GM19328 (cell line): Measurements from ENCODE around the gene NID2.

Experiments
- ATAC-seq: cut with Tn5 transposase; IDR thresholded peaks from one replicate; pipeline ENCODE4 v1.9.1; 2021; ENCODE audit warnings: mild to moderate bottlenecking, moderate library complexity; ENCODE audit not compliant: unreplicated experiment

Gene NID2, protein sequence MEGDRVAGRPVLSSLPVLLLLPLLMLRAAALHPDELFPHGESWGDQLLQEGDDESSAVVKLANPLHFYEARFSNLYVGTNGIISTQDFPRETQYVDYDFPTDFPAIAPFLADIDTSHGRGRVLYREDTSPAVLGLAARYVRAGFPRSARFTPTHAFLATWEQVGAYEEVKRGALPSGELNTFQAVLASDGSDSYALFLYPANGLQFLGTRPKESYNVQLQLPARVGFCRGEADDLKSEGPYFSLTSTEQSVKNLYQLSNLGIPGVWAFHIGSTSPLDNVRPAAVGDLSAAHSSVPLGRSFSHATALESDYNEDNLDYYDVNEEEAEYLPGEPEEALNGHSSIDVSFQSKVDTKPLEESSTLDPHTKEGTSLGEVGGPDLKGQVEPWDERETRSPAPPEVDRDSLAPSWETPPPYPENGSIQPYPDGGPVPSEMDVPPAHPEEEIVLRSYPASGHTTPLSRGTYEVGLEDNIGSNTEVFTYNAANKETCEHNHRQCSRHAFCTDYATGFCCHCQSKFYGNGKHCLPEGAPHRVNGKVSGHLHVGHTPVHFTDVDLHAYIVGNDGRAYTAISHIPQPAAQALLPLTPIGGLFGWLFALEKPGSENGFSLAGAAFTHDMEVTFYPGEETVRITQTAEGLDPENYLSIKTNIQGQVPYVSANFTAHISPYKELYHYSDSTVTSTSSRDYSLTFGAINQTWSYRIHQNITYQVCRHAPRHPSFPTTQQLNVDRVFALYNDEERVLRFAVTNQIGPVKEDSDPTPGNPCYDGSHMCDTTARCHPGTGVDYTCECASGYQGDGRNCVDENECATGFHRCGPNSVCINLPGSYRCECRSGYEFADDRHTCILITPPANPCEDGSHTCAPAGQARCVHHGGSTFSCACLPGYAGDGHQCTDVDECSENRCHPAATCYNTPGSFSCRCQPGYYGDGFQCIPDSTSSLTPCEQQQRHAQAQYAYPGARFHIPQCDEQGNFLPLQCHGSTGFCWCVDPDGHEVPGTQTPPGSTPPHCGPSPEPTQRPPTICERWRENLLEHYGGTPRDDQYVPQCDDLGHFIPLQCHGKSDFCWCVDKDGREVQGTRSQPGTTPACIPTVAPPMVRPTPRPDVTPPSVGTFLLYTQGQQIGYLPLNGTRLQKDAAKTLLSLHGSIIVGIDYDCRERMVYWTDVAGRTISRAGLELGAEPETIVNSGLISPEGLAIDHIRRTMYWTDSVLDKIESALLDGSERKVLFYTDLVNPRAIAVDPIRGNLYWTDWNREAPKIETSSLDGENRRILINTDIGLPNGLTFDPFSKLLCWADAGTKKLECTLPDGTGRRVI (N-terminal part only)

DNA sequence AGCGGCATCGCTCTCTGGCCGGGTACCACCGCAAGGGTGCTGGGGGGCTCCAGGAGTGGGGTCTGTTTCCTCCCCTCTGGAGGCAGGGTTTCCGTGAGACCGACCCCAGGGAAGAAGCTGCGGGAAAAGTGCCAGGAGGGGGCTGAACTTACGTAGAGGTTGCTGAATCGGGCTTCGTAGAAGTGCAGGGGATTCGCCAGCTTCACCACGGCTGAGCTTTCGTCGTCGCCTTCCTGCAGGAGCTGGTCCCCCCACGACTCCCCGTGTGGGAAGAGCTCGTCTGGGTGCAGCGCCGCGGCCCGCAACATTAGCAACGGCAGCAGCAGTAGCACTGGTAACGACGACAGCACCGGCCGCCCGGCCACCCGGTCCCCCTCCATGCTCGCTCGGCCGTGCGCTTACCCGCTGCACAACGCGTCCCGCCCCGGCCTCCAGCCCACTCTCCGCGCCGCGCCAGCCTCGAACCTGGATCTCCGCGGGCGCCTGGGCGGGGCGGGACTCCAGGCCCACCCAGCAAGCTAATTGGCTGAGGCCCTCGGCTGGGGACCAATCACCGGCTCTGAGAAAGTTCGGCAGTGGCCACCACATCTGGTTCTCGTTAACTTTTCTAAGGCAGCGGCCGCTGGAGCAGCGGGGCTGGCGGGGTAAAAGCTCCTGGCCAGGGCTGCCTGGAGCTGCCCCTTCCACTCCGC is at the start of gene NID2:
Gene NID2, minus strand, starts transcription at position 445 of the 692 bp plus-strand sequence. Its CDS starts 65 bp downstream, at position 380.
- ATAC-seq, result no peak

DNA sequence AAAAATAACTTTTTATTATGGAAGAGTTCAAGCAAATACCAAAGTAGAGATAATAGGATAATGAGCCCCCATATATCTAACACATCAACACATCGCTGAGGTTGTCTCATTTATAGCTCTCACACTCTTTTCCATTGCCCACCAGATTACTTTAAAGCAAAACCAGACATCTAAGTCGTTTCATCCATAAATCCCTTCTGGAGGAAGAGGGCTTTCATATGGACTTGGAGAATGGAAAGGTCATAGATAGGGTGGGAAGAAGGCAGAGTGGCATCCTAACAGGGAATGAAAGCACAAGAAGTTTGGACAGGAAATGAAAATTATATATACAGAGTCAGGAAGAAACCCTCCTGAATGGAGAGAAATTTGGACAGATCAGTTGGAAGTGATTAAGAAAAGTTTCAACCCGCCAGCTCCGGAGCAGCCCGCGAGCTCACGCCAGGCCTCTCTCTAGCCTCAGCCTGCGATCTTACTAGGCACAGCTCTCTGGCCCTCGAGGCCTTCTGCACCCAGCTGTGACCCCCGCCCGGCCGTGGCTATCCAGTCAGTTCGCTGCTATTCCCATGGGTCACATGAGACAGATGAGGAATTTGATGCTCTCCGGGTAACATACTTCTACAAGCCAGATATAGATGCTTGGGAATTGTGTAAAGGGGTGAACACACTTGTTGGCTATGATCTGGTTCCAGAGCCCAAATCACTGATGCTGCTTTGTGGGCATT is 48.4 kb upstream of the NID2 start:
- ATAC-seq, result no peak

DNA sequence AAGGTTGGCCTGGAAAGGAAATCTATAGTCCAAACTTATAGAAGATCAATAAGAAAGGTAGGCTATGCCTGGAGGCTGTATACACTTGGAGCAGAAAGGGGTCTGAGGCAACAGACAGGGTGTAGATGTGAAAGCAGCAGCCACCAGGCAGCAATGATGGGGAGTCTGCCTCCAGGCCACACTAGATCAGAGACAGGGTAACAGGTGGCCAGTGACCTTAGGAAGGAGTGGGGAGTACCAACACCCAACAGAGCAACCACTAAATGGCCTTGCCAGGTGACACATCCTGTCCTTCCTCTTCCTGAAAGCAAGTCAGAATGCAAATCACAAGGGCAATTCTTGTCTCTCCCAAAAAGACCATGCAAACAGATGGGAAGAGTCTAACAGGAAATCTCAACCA is 46.4 kb upstream of the NID2 start:
- no peak for ATAC-seq

DNA sequence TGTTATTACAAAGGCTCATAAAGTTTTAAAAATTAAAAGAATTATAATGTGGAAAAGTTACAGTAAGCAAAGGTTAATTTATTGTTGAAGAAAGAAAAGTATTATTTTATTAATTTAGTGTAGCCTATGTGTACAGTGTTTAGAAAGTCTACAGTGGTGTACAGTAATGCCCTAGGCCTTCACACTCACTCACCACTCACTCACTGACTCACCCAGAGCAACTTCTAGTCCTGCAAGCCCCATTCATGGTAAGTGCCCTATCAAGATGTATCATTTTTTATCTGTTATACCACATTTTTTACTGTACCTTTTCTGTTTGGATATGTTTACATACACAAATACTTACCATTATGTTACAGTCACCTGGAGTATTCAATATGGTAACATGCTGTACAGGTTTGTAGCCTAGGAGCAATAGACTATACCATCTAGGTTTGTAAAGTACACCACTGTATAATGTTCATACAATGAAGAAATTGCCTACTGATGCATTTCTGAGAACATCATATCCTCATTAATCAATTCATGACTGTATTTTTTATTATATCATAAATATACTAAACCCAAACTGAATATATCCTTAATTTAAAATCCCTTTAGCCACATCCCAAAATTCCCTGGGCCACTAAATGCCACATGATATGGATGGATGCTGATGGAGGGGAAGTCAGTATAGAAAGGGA is 43.6 kb upstream of the NID2 start:
- no peak for ATAC-seq

DNA sequence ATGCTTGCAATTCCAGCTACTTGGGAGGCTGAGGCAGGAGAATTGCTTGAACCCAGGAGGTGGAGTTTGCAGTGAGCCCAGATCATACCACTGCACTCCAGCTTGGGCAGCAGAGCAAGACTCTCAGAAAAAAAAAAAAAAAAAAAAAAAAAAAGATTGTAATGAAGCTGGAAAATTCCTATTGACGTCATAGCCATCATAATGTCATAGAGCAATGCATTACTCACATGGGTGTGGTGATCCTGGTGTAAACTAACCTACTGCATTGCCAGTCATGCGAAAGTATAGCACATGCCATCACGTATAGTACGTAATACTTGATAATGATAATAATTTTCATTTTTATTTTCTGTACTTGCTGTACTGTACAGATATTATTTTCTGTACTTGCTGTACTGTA is 42.7 kb upstream of the NID2 start:
- ATAC-seq, result no peak

DNA sequence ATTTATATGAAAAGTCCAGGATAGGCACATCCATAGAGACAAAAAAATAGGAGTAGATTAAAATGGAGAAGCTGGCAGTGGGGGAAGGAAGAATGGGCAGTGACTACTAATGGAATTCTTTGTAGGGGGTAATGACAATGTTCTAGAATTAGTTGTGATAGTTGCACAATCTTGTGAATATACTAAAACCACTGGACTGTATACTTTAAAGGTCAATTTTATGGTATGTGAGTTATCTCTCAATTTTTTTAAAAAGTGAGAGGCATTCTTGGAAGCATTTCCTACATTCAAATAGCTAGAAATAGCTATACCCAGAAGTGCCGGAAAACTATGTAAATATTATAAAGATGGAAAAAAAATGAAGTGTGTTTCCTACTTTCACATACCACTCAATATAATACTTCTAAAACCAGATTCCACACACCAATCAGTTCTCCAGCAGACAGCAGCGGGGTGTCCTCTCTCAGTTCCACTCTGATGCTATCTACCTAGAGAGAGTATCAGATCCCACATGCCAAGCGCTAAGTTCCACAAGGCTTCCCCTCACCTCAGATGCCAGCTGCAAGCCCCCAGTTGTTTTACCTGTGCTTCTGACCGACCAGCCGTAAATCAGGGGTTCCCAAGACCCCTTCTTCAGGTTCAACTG is 41.7 kb upstream of the NID2 start:
- ATAC-seq, result no peak

DNA sequence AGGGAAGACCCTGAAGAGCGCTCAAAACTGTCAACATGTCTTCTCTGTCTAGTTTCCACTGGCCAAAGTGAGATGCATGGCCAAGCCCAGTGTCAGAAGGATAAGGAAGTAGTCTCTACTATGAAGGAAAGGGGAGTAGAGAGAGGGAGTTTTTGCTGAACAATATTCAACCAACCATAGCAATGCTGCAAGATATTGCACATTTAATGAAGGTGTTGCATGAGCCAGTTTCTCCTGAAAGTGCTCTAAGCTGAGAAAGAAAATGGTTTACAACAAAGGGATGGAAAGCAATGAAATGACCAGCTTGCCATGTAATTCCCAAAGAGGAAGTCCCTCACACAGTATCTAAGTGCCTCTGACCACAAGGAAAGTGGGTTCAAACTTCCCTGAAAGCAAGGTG is 40.0 kb upstream of the NID2 start:
- no peak for ATAC-seq

DNA sequence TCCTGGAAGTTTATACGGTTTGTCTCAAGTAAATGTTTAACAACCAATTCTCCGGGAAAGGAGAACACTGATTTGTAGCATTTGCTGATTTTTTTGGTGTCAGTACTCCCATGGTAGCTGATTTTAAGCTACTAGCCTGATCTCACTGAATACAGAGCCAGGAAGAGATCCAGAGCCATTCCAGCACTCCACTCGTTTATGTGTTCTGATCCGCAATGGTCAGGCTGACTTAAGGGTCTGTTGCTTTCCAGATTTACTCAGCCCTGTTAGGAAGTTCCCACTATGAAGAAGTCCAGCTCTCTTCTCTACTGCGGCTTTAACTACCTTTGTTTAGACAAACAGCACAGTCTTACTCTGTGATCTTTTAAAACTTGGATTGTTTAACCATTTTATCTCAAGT is 38.0 kb upstream of the NID2 start:
- ATAC-seq, result no peak

DNA sequence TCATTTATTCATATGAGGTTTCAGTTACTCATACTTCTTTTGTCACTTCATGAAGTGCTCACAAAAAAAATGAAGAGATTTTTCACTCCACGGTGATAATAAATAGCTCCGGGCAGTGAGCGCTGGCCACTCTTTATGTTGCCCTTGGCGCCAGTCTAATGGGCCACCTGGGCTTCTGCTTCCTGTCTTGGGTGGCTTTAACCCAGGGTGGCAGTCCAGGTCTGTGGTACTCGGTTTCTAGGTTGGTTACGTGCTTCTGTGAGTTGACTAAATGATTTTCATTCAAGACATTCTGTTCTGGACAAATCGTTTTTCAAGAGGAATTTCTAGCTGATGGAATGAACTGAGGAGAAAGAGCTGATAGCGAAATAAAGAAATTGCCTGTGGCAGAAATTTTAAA is 34.6 kb upstream of the NID2 start:
- ATAC-seq, result no peak

DNA sequence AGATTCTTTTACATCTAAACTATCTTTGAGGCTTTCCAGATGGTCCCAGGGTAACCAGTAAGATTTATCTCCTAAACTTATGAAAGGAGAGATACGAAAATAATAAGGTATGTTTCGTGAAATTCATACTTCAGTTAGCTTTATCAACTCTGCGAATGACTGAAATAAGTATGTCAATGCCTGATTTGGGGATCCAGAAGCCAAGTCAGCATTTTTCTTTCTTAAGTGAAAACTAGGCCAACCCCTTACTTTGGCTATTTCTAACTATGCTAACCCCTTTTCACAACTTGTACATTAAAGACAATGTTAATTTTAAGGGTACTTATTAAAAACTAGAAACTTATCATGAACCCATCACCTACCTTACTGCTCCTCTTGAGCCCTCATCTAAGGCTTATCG is 26.9 kb upstream of the NID2 start:
- no peak for ATAC-seq

DNA sequence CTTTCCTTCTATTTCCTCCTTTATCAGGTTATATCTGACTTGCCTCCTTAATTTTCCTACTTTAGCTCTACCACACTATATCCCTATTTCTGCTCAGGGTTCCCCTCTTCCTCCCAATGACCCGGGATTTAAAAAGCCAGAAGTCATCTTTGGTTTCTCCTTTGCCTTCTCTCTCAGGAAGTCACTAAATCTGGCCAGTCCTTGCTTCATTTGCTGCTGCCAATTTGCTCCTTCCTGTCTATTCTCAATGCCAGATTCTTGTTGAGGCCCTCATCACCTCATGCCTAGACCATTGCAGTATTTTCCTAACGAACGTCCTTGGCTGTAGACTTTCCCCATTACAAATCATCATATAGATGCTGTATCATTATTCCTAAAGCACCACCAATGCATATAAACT is 26.5 kb upstream of the NID2 start:
- ATAC-seq, result no peak

DNA sequence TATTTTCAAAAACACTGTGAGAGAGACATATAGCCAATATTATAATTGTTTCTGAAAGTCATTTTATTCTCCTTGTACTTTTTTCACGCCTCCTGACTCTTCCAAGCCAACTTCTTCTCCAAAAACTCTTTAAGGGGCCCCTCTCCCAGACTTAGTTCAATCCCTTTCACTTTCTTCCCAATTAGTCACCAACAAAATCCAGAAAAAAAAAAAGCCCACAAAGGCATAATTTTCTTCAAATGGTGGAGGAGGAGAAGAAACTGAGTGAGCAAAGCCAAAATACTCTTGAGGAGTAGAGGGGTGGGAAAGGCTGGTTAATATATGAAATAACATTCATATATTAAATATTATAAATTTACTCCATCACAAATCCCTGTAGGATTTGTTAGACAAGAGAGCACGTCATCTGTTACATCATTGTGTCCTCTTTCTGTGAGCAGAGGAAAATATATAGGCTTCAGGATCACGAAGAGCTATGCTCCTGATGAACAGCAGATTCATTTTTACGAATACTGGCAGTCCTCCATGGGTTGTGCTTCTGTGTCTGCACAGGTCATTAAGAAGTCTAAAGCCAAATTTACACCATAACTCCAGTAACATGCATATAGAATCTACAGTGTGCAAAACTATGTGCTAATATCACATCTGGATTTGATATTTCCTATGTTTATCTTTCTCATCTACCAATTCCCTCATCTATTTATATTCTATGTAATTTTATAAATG is 25.9 kb upstream of the NID2 start:
- ATAC-seq, result no peak

DNA sequence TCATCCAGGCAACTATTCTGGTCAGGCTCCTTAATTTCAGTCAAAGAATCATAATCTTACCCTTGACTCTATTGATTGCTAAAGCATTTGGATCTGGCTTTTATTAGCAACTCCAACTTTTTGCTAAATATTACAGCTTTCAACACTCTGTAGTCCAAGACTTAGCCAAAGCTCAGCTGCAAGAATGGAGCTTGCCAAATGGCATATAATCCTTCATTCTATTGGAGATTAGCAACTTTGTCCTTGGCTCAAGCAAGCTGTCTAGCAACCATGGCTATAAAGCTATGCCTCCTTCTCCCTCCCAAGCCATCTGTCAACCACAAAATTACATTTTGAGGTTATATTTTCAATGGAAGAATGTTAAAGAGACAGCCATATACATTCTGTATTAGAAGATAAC is 23.1 kb upstream of the NID2 start:
- no peak for ATAC-seq

DNA sequence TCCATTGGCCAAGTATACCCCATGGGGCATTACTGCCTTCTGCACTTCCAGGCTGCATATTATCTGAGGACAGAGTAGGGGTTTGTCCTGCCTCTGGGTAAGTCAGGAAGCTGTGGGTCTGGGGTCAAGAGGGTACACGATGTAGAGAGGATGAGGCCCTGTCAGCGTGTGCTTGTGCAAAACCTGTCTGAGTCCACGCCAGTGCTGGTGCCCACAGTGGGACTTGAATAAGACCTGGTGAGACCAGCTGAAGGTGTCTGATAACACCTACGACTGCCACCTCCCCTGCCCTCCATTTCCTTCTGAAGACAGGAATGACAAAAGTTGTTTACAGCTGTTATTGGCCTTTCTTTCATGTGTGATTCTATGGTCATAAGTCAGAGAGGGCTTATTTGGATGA is 22.1 kb upstream of the NID2 start:
- ATAC-seq, result no peak

DNA sequence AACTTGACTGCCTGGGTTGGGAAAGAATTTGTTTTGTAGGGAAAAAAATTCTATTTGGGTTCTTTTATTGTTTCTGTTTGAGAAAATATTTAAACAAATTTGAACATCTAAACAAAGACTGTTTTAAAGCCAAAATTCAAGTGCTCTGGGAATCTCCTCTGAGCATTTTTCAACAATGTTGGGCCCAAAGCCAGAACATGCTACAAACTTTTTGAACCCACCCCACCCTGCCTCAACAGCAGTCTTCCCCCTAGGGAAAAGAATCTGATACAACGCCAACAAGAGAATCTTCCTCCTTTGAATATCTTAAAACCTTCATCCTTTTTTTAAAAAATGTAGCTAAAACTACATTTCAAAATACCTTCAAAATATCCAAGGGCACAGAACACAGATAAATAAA is 20.4 kb upstream of the NID2 start:
- ATAC-seq, result no peak

DNA sequence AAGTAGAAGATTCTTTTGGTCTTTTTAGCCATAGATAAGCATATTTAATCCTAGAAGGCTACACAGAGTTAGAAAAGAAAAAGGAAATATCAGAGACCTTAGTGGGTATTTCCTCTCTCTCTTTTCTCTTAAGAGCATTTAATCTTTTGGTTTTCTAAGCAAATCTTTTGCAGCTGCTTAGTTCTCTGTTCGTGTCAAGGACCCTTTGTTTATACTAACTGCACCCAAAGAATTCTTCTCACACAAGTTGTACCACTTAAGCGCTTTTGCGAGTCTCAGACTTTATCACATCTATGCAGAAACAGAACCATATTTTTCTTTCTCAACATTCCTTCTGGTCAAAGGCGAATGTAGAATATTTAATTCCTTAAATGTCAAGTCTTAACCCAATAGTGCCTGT is 17.9 kb upstream of the NID2 start:
- ATAC-seq, result no peak

DNA sequence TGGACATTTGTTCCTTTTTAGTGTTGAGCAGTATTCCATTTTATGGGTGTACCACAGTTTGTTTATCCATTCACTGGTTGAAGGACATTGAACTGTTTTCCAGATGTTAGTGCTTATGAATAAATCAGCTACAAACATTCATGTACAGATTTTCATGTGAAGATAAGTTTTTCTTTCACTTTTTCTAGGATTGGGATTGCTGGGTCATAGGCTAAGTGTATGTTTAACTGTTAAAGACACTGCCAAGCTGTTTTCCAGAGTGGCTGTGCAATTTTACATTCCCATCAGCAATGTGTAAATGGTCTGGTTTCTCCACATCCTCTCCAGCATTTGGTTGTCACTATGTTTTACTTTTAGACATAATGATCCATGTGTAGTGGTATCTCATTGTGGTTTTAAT is 14.0 kb upstream of the NID2 start:
- ATAC-seq, result no peak

DNA sequence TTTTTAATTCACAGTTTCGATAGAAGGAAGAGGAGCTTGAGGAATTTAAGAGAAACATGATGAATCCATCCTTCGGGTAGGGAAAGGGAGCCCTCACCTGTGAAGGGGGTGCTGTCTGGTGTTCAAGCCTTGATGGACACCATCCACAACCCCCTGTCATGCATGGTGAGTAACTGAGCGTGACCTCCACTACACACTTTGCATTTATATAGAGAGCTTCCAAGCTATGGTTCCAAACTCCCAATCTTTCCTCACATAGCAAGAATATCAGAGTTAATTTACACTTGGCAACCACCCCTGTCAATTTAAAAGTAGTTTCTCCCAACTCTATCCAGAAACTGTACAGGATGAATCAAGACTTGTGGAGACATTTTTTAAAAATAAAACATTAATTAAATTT is 13.1 kb upstream of the NID2 start:
- ATAC-seq, result no peak
